ENCODE results near the gene GJC2. TPM values are rescaled to one million over a fixed set of nuclear protein-coding genes. Genes with fewer than 3 reads are reported as not detected.

GJC2 gene
- total and polyA plus RNA-seq, 10 of the 15 experiments (the other 5 are each of a cell fraction or from before 2014, with no cell fraction given) = 0.04 to 0.44 (median 0.07) TPM; not detected in 4

GRCh38 chr1:228139931-228140723 lies 9.6 kb upstream of the GJC2 start, which contains the start of gene GUK1 (continued):
- TF ChIP-seq BCL11A (IDR thresholded peaks at IDR 0.05; ENCODE audit: low read depth, low read length) = no peak
- no peak for TF ChIP-seq KLF5 (IDR thresholded peaks at IDR 0.05; ENCODE audit: partially characterized antibody)
- no peak for TF ChIP-seq ZNF217 (IDR thresholded peaks at IDR 0.05)
- TF ChIP-seq IKZF2 (IDR thresholded peaks at IDR 0.05) = no peak; a peak in 1 of 4 replicates
- 0 out of 2 replicates have a peak, but pooled peaks have one; percentile 14 for TF ChIP-seq JUND (IDR thresholded peaks at IDR 0.05; ENCODE audit: low read depth, low read length)
- TF ChIP-seq CREM (IDR thresholded peaks at IDR 0.05; ENCODE audit: low read depth) = peak; percentile 94
- TF ChIP-seq, protein P1, sequence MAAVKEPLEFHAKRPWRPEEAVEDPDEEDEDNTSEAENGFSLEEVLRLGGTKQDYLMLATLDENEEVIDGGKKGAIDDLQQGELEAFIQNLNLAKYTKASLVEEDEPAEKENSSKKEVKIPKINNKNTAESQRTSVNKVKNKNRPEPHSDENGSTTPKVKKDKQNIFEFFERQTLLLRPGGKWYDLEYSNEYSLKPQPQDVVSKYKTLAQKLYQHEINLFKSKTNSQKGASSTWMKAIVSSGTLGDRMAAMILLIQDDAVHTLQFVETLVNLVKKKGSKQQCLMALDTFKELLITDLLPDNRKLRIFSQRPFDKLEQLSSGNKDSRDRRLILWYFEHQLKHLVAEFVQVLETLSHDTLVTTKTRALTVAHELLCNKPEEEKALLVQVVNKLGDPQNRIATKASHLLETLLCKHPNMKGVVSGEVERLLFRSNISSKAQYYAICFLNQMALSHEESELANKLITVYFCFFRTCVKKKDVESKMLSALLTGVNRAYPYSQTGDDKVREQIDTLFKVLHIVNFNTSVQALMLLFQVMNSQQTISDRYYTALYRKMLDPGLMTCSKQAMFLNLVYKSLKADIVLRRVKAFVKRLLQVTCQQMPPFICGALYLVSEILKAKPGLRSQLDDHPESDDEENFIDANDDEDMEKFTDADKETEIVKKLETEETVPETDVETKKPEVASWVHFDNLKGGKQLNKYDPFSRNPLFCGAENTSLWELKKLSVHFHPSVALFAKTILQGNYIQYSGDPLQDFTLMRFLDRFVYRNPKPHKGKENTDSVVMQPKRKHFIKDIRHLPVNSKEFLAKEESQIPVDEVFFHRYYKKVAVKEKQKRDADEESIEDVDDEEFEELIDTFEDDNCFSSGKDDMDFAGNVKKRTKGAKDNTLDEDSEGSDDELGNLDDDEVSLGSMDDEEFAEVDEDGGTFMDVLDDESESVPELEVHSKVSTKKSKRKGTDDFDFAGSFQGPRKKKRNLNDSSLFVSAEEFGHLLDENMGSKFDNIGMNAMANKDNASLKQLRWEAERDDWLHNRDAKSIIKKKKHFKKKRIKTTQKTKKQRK (IDR thresholded peaks at IDR 0.05; ENCODE audit: low read depth, low read length) = no peak
- TF ChIP-seq NR2F1 (conservative IDR thresholded peaks at IDR 0.05) = peak; percentile 58; the same call in 1 of the 2 replicates
- no peak for TF ChIP-seq TCF7 (IDR thresholded peaks at IDR 0.05; ENCODE audit: borderline replicate concordance)
- no peak for TF ChIP-seq IRF4 (IDR thresholded peaks at IDR 0.05; ENCODE audit: low read depth, low read length)
